ENCODE data around the gene RFTN1.

The RFTN1 gene

GRCh38 chr3:16427103-16427965, 86.2 kb downstream of the RFTN1 start:
- no peak for DNase-seq

GRCh38 chr3:16426665-16427064, 86.8 kb downstream of the RFTN1 start:
- DNase-seq: no peak

- DNase-seq: no peak
Observed at GRCh38 chr3:16426029-16426400, 87.5 kb downstream of the RFTN1 start.

- no peak for DNase-seq
Observed at GRCh38 chr3:16425398-16426028, 88.0 kb downstream of the RFTN1 start.

- no peak for DNase-seq
Observed at GRCh38 chr3:16423947-16424673, 89.4 kb downstream of the RFTN1 start.

- DNase-seq: no peak
Observed at GRCh38 chr3:16423298-16423697, 90.2 kb downstream of the RFTN1 start.

GRCh38 chr3:16419640-16420241, 93.8 kb downstream of the RFTN1 start:
- no peak for DNase-seq

- DNase-seq: no peak
Observed at GRCh38 chr3:16417945-16418739, 95.4 kb downstream of the RFTN1 start.

- no peak for DNase-seq
Observed at GRCh38 chr3:16415911-16416476, 97.5 kb downstream of the RFTN1 start.

- no peak for DNase-seq
Observed at GRCh38 chr3:16413321-16413720, 100.2 kb downstream of the RFTN1 start.

GRCh38 chr3:16412192-16412800, 101.2 kb downstream of the RFTN1 start:
- DNase-seq: no peak

GRCh38 chr3:16411441-16411840, 102.1 kb downstream of the RFTN1 start:
- DNase-seq: no peak

- no peak for DNase-seq
Observed at GRCh38 chr3:16410659-16411058, 102.8 kb downstream of the RFTN1 start.

GRCh38 chr3:16409032-16409431, 104.5 kb downstream of the RFTN1 start:
- DNase-seq: no peak

- DNase-seq: no peak
Observed at GRCh38 chr3:16407366-16407765, 106.1 kb downstream of the RFTN1 start.

GRCh38 chr3:16406579-16406978, 106.9 kb downstream of the RFTN1 start:
- no peak for DNase-seq

GRCh38 chr3:16406166-16406565, 107.3 kb downstream of the RFTN1 start:
- no peak for DNase-seq

- DNase-seq: no peak
Observed at GRCh38 chr3:16404349-16404895, 109.1 kb downstream of the RFTN1 start.

- no peak for DNase-seq
Observed at GRCh38 chr3:16402451-16402850, 111.0 kb downstream of the RFTN1 start.

GRCh38 chr3:16401273-16401672, 112.2 kb downstream of the RFTN1 start:
- no peak for DNase-seq

Measured in NCI-H1694 (cell line).